GM21717 (cell line): Measurements from ENCODE around the gene SLC30A3.

Experiments used
- ATAC-seq: cut with Tn5 transposase; IDR thresholded peaks from one replicate; pipeline ENCODE4 v1.9.1; 2021; ENCODE audit warnings: mild to moderate bottlenecking, moderate library complexity; ENCODE audit not compliant: unreplicated experiment

SLC30A3 gene

DNA sequence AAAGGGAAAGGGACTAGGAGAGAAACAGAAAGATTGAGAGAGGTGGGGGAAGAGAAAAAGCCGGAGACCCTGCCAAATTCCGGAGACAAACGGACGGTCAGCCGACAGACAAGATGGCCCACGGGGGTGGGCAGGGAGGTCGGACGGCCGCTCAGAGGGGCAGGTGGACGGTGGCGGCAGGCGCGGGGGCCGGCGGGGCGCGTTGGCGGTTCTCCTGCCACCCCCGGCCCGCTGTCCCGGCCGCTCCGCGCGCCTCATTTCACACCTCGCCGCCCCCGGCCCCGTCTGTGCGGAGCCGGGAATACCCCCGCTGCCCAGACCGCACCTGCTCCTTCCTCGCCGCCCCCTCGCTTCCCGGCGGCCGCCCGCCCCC, 935 bp downstream of the SLC30A3 start:
- ATAC-seq, result no peak

DNA sequence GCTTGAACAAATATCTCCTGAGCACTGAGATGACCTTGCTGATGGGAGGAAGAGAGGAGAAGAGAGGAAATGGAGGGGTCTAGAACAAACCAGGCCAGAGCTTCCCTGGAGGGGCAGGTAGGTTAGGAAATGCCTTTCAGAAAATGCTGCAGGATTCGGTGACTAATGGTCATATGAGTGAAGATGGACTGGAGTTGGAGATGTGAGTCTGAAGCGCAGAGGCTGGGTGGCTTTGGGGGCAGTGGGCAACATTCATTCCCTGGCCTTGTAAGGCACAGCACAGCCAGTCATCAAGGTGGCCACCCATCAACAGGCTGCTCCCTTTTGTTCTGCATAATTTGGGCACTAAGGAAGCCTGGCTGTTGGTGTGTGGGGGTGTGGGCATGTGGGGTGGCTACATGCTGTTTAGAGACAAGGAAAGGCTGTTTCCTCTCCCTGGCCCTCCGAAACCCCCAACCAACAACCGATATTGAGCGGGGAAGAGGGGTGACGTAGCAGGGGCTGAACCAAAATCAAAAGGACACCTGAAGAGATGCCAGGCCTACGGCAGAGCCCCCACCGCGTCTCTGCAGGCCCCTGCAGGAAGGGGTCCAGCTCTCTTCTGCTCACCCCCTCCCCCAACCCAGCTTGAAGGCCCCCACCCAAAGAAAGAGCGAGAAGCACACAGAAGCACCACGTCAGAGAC, 1.5 kb downstream of the SLC30A3 start:
- no peak for ATAC-seq

- ATAC-seq, result no peak
Observed at GRCh38 chr2:27258051-27258450, 4.8 kb downstream of the SLC30A3 start.

- no peak for ATAC-seq
Observed at GRCh38 chr2:27256855-27257454, 5.9 kb downstream of the SLC30A3 start.

DNA sequence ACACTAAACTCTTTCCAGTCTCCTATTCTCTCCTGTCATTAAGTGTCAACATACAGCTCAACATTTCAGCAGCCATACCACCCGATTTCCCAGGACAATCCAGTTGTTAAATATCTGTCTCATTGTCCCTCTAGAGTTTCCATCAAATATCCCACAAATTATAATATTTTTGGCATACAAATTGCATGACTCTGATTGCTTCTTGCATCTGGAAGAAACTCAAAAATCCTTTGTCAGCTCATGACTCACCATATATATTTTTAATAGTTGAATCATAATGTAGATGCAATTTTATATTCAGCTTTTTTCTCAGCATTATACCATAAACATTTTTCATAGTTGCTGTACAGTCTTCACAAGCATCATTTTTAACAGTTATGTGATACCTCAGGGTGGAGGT, 7.2 kb downstream of the SLC30A3 start:
- no peak for ATAC-seq

- no peak for ATAC-seq
Observed at GRCh38 chr2:27255187-27255586, 7.7 kb downstream of the SLC30A3 start.

- no peak for ATAC-seq
Observed at GRCh38 chr2:27251766-27252165, 11.1 kb downstream of the SLC30A3 start.

GRCh38 chr2:27250652-27251379, 12.0 kb downstream of the SLC30A3 start:
- no peak for ATAC-seq

DNA sequence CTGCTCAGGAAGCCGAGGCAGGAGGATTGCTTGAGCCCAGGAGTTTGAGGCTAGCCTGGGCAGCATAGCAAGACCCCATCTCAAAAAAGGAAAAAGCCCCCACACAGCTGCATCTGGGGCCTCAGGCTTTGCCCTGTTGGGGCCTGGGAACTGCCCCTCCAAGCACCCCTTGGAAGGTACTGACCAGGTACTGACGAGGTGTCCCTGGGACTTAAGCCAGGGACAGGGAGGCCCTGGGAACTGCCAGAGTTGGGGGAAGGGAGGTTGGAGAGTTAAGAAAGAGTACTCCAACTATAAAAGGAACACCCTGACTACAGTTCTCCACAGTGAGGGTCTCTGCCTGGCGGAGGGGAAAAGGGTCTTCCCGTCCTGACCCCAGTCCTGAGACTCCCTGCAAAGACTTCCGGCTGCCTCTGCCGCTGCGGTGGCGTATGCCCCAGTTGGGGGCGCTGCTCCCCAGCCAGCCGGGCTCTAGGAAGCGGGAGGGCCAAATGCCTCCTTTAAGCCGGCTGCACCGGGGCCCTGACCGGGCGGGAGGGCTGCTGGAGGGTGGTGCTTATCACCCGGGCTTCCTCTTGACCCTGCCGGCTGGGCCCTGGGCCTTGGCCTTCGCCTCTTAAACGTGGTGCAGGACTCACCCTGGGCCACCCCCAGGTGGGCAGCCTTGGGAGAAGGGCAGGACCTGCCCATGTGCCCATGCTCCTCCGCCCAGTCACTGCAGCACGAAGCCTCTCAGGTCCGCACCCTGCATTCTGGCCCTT, 12.8 kb downstream of the SLC30A3 start:
- no peak for ATAC-seq

GRCh38 chr2:27249159-27249890, 13.5 kb downstream of the SLC30A3 start:
- no peak for ATAC-seq

DNA sequence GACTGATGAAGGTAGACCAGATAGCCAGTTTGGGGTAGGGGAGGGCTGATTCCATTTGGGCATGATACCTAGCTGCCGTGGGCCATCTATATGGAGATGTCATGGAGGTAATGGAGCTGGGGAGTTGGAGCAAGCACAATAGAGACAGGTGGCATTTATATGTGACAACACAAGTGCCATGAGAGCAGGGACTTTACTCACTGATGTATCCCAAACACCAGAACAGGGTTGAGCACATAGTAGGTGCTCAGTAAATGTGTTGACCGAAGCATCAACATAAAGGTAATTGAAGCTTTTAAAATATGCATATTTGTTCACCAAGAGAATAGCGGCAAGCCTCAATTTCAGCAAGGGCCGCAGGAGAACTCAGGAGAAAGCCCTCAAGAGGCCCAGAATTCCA, 15.0 kb downstream of the SLC30A3 start:
- no peak for ATAC-seq

DNA sequence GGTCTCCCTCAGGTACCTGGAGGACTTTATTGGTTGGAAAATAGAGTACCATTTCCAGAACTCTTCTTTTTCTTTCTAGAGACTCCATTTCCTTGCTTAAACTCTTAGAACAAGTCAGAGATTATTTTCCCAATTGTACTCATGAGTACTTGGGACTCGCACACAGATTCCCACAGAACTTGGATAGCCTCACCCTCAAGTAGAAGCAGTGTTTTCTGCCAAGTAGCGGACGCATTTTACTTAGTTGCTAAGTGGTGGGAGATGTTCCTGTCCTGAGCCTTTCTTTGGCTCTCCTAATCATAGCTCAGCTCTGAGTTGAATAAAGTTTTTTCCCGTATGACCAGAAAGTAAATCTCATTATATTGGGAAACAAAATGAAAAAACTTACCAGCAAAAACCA, 17.2 kb downstream of the SLC30A3 start:
- ATAC-seq, result no peak

- no peak for ATAC-seq
Observed at GRCh38 chr2:27245116-27245515, 17.7 kb downstream of the SLC30A3 start.

GRCh38 chr2:27243391-27244130, 19.3 kb downstream of the SLC30A3 start:
- no peak for ATAC-seq

DNA sequence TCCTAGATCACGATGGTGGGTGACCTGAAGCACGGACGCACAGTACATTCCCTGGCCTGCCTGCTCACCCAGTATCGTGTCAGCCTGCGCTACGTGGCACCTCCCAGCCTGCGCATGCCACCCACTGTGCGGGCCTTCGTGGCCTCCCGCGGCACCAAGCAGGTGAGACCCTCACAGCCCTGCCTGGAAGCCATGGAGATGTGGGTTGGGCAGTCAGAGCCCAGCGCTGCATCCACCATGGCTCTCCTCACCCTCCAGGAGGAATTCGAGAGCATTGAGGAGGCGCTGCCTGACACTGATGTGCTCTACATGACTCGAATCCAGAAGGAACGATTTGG, 20.3 kb downstream of the SLC30A3 start:
- no peak for ATAC-seq

GRCh38 chr2:27241761-27242613, 20.9 kb downstream of the SLC30A3 start:
- ATAC-seq, result no peak

- no peak for ATAC-seq
Observed at GRCh38 chr2:27240406-27240805, 22.4 kb downstream of the SLC30A3 start.

DNA sequence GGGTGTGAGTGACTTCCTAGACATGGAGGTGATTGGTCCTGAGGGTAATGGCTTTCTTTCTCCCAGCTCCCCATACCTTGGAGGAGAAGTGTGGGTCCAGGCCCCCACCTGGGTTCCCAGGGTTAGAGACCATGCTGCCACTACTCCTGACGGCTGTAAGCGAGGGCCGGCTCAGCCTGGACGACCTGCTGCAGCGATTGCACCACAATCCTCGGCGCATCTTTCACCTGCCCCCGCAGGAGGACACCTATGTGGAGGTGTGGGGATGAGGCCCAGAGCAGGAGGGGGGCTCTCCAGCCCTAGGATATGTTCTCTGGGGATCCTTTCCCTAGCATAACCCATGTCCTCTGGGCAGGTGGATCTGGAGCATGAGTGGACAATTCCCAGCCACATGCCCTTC, 23.9 kb downstream of the SLC30A3 start:
- no peak for ATAC-seq

GRCh38 chr2:27237341-27237945, 25.4 kb downstream of the SLC30A3 start:
- ATAC-seq, result no peak
